H9 (cell line): ENCODE data around the gene TGFBR2. TPM values are rescaled to one million over a fixed set of nuclear protein-coding genes. Genes with fewer than 3 reads are reported as not detected.

Experiments used
- DNase-seq: peaks from one replicate; pipeline ENCODE4 v3.0.0-alpha.2; 2017
- H2AFZ ChIP-seq: one replicate; pipeline ENCODE4 v1.6.1; 2013; ENCODE audit warnings: mild to moderate bottlenecking, low read length, control low read depth, moderate library complexity
- H2AK5ac ChIP-seq: 2 replicates; pipeline ENCODE4 v1.6.1; 2013; ENCODE audit warnings: low read length, control low read depth, mixed read lengths; ENCODE audit not compliant: insufficient read length
- H2BK120ac ChIP-seq: one replicate; pipeline ENCODE4 v1.6.1; 2013; ENCODE audit warnings: low read depth, mild to moderate bottlenecking, low read length, control low read depth, inconsistent platforms; ENCODE audit not compliant: poor library complexity, severe bottlenecking
- H2BK12ac ChIP-seq: 2 replicates; pipeline ENCODE4 v1.6.1; 2013; ENCODE audit warnings: low read length, control low read depth, mixed read lengths, low read depth; ENCODE audit not compliant: insufficient read length
- H2BK15ac ChIP-seq: 2 replicates; pipeline ENCODE4 v1.6.1; 2013; ENCODE audit warnings: low read depth, low read length, control low read depth
- H2BK20ac ChIP-seq: one replicate; pipeline ENCODE4 v1.6.1; 2013; ENCODE audit warnings: low read depth, mild to moderate bottlenecking, low read length, control low read depth, inconsistent platforms; ENCODE audit not compliant: poor library complexity, severe bottlenecking
- H2BK5ac ChIP-seq: 2 replicates; pipeline ENCODE4 v1.6.1; 2013; ENCODE audit warnings: low read length, control low read depth, mixed read lengths; ENCODE audit not compliant: insufficient read length
- H3K14ac ChIP-seq: 2 replicates; pipeline ENCODE4 v1.6.1; 2013; ENCODE audit warnings: low read length, control low read depth; ENCODE audit not compliant: insufficient read depth
- H3K18ac ChIP-seq: 2 replicates; pipeline ENCODE4 v1.6.1; 2013; ENCODE audit warnings: low read depth, mild to moderate bottlenecking, mixed read lengths, low read length, control low read depth; ENCODE audit not compliant: insufficient read length
- H3K23ac ChIP-seq: 2 replicates; pipeline ENCODE4 v1.6.1; 2013; ENCODE audit warnings: low read length, control low read depth, mixed read lengths, low read depth; ENCODE audit not compliant: insufficient read length
- H3K23me2 ChIP-seq: 2 replicates; pipeline ENCODE4 v1.6.1; 2013; ENCODE audit warnings: low read depth, mild to moderate bottlenecking, mixed read lengths, low read length, control low read depth; ENCODE audit not compliant: insufficient read length, poor library complexity, severe bottlenecking
- H3K27ac ChIP-seq: 2 replicates; pipeline ENCODE4 v1.5.1; 2013; ENCODE audit warnings: low read length, control low read depth, mixed read lengths, low read depth; ENCODE audit not compliant: insufficient read length
- H3K27me3 ChIP-seq: 2 replicates; pipeline ENCODE4 v1.6.1; 2013; ENCODE audit warnings: low read length, control low read depth, inconsistent platforms; ENCODE audit not compliant: insufficient read depth
- H3K4ac ChIP-seq: 2 replicates; pipeline ENCODE4 v1.6.1; 2013; ENCODE audit warnings: low read depth, mild to moderate bottlenecking, control low read depth, inconsistent platforms, low read length, moderate library complexity
- H3K4me1 ChIP-seq: 2 replicates; pipeline ENCODE4 v1.6.1; 2013; ENCODE audit warnings: low read length, control low read depth, inconsistent platforms; ENCODE audit not compliant: insufficient read depth
- H3K4me2 ChIP-seq: 2 replicates; pipeline ENCODE4 v1.6.1; 2013; ENCODE audit warnings: low read length, control low read depth, mixed read lengths; ENCODE audit not compliant: insufficient read length, insufficient read depth
- H3K56ac ChIP-seq: 2 replicates; pipeline ENCODE4 v1.6.1; 2013; ENCODE audit warnings: low read depth, mild to moderate bottlenecking, mixed read lengths, low read length, control low read depth; ENCODE audit not compliant: insufficient read length
- H3K79me1 ChIP-seq: 2 replicates; pipeline ENCODE4 v1.6.1; 2013; ENCODE audit warnings: low read depth, mild to moderate bottlenecking, moderate library complexity, low read length, control low read depth, inconsistent platforms; ENCODE audit not compliant: insufficient read depth, poor library complexity, severe bottlenecking
- H3K79me2 ChIP-seq: 2 replicates; pipeline ENCODE4 v1.6.1; 2013; ENCODE audit warnings: low read length, control low read depth, inconsistent platforms; ENCODE audit not compliant: insufficient read depth
- H3K9ac ChIP-seq: 2 replicates; pipeline ENCODE4 v1.6.1; 2013; ENCODE audit warnings: low read length, control low read depth, mixed read lengths; ENCODE audit not compliant: insufficient read length; ENCODE audit errors: extremely low read depth
- H3K9me3 ChIP-seq: one replicate; pipeline ENCODE4 v1.6.1; 2013; ENCODE audit warnings: low read depth, low read length, inconsistent platforms; ENCODE audit not compliant: control insufficient read depth
- H3T11ph ChIP-seq: one replicate; pipeline ENCODE4 v1.6.1; 2013; ENCODE audit warnings: mild to moderate bottlenecking, low read length, control low read depth, inconsistent platforms
- H4K20me1 ChIP-seq: one replicate; pipeline ENCODE4 v1.6.1; 2013; ENCODE audit not compliant: control insufficient read depth, insufficient read length, insufficient read depth
- H4K5ac ChIP-seq: 2 replicates; pipeline ENCODE4 v1.6.1; 2013; ENCODE audit warnings: low read depth, mild to moderate bottlenecking, mixed read lengths, low read length, control low read depth; ENCODE audit not compliant: insufficient read length
- H4K8ac ChIP-seq: replicated peaks from 2 replicates; pipeline ENCODE4 v1.6.1; 2013; ENCODE audit warnings: low read length, control low read depth, mixed read lengths, low read depth; ENCODE audit not compliant: insufficient read length
- H4K91ac ChIP-seq: 2 replicates; pipeline ENCODE4 v1.6.1; 2013; ENCODE audit warnings: low read depth, mild to moderate bottlenecking, moderate library complexity, mixed read lengths, low read length, control low read depth; ENCODE audit not compliant: insufficient read length
- H3K27ac Mint-ChIP-seq, 3 experiments: 2 replicates in 2 of 3; 3 replicates in 1 of 3; pipeline ENCODE4 v1.8.0; 2020 to 2021; ENCODE audit warnings: mixed read lengths in 3 of 3, mild to moderate bottlenecking in 1 of 3, moderate library complexity in 1 of 3
- H3K27me3 Mint-ChIP-seq: 2 replicates; pipeline ENCODE4 v1.8.0; 2021; ENCODE audit warnings: low read depth, mild to moderate bottlenecking, moderate library complexity, mixed read lengths
- H3K36me3 Mint-ChIP-seq, 3 experiments: 2 replicates in 2 of 3; 3 replicates in 1 of 3; pipeline ENCODE4 v1.8.0; 2020 to 2021; ENCODE audit warnings: low read depth in 3 of 3, mixed read lengths in 3 of 3; ENCODE audit not compliant: insufficient read depth in 1 of 3
- H3K4me1 Mint-ChIP-seq, 2 experiments: 2 replicates each; pipeline ENCODE4 v1.8.0; 2020; ENCODE audit warnings: mixed read lengths in 2 of 2
- H3K4me3 Mint-ChIP-seq, 2 experiments: 2 replicates in 1 of 2; 3 replicates in 1 of 2; pipeline ENCODE4 v1.8.0; 2020 to 2021; ENCODE audit warnings: mild to moderate bottlenecking in 2 of 2, mixed read lengths in 2 of 2, moderate library complexity in 1 of 2
- H3K9me3 Mint-ChIP-seq, 2 experiments: 2 replicates in 1 of 2; 3 replicates in 1 of 2; pipeline ENCODE4 v1.8.0; 2020; ENCODE audit warnings: mild to moderate bottlenecking in 2 of 2, mixed read lengths in 2 of 2, moderate library complexity in 1 of 2
- CTCF ChIP-seq: fragments of 200-600 bp; sonication (generic); conservative IDR thresholded peaks from 3 replicates; pipeline ENCODE4 v1.8.0; 2021; ENCODE audit warnings: antibody characterized with exemption, mild to moderate bottlenecking
- whole genome bisulfite sequencing: extraction: QIAGEN DNeasy Blood & Tissue Kit; methylation state at CpG from one replicate; pipeline ENCODE4 v1.1.7; 2013; ENCODE audit warnings: missing lambda C conversion rate, low lambda C conversion rate, mixed read lengths; ENCODE audit not compliant: insufficient read length; ENCODE audit errors: extremely low coverage; 5-methylcytosine and 5-hydroxymethylcytosine counted together
- total RNA-seq: library from RNA; stranded (reverse); gene quantifications from 2 replicates; pipeline ENCODE4 v1.2.1, GENCODE V29; 2021

The TGFBR2 gene
- total RNA-seq, 1 experiment from 2014 or later, result 10.6 TPM

- Histone ChIP-seq H3K23ac (no peak overlapping the region), H4K20me1 (no peaks in the 10 kb centered on the region), H3K18ac (no peak overlapping the region), H3K9ac (no peak overlapping the region), H2BK15ac (no peak overlapping the region), H3K27ac (no peak overlapping the region), H2AFZ (no peak overlapping the region), H3K4ac (no peak overlapping the region), H3K4me1 (peaks cover 4% of the 10 kb centered on the region; the same call in 1 of the 2 replicates), H2BK20ac (no peak overlapping the region), H2BK12ac (no peak overlapping the region), H4K8ac (no peak overlapping the region), H2BK120ac (no peak overlapping the region), H3K79me2 (no peaks in the 10 kb centered on the region), H3T11ph (no peak overlapping the region), H2AK5ac (no peak overlapping the region), H4K91ac (no peak overlapping the region), H3K4me2 (no peak overlapping the region), H2BK5ac (no peak overlapping the region), H3K79me1 (no peaks in the 10 kb centered on the region), H3K14ac (no peak overlapping the region), H4K5ac (no peak overlapping the region), H3K56ac (no peak overlapping the region), H3K27me3 (no peaks in the 10 kb centered on the region), H3K9me3 (no peaks in the 10 kb centered on the region), H3K23me2 (no peaks in the 10 kb centered on the region)
- no peak overlapping the region for H3K4me3 Mint-ChIP-seq
- DNase-seq, result no peak
- no peaks in the 10 kb centered on the region for H3K36me3 Mint-ChIP-seq
- no peak for TF ChIP-seq CTCF
- H3K9me3 Mint-ChIP-seq, result peaks cover 0 to 4% of the 10 kb centered on the region in 2 experiments; a peak in 1 of 5 replicates
- no peaks in the 10 kb centered on the region; the same call in 1 of the 2 replicates for H3K27me3 Mint-ChIP-seq
- peaks cover 8 to 9% of the 10 kb centered on the region in 2 experiments for H3K4me1 Mint-ChIP-seq
- no CpG with 5 or more reads among the region's 4 CpGs for WGBS
- H3K27ac Mint-ChIP-seq, result no peak overlapping the region; a peak in 1 of 7 replicates
Observed at GRCh38 chr3:30586096-30586805, 20.1 kb upstream of the TGFBR2 start.
